ENCODE measurements around the gene IFITM10.

IFITM10 gene

GRCh38 chr11:1780700-1781592, 30.6 kb upstream of the IFITM10 start:
- Mint-ChIP-seq H3K4me3 (no peak overlapping the region), H3K9me3 (no peaks in the 10 kb centered on the region), H3K27me3 (peaks cover 13% of the 10 kb centered on the region), H3K36me3 (no peaks in the 10 kb centered on the region), H3K4me1 (peaks cover 30% of the 10 kb centered on the region), H3K27ac (peak overlapping the region; percentile 54)
- peak; percentile 55 for ATAC-seq

GRCh38 chr11:1779806-1780699, 29.7 kb upstream of the IFITM10 start:
- Mint-ChIP-seq H3K27ac (peak overlapping the region; percentile 54), H3K9me3 (no peaks in the 10 kb centered on the region), H3K36me3 (no peaks in the 10 kb centered on the region), H3K4me3 (no peak overlapping the region), H3K27me3 (peaks cover 16% of the 10 kb centered on the region), H3K4me1 (peaks cover 30% of the 10 kb centered on the region)
- no peak for ATAC-seq

- Mint-ChIP-seq H3K27ac (no peak overlapping the region), H3K9me3 (no peaks in the 10 kb centered on the region), H3K27me3 (peaks cover 25% of the 10 kb centered on the region), H3K36me3 (no peaks in the 10 kb centered on the region), H3K4me1 (peaks cover 30% of the 10 kb centered on the region), H3K4me3 (no peak overlapping the region)
- ATAC-seq, result no peak
Observed at GRCh38 chr11:1779034-1779805, 28.8 kb upstream of the IFITM10 start.

GRCh38 chr11:1778141-1778911, 27.9 kb upstream of the IFITM10 start:
- peaks cover 30% of the 10 kb centered on the region for H3K4me1 Mint-ChIP-seq
- no peak for ATAC-seq

GRCh38 chr11:1777737-1778136, 27.3 kb upstream of the IFITM10 start:
- H3K27ac Mint-ChIP-seq, result no peak overlapping the region
- H3K27me3 Mint-ChIP-seq, result peaks cover 40% of the 10 kb centered on the region
- no peaks in the 10 kb centered on the region for H3K36me3 Mint-ChIP-seq
- peaks cover 31% of the 10 kb centered on the region for H3K4me1 Mint-ChIP-seq
- no peaks in the 10 kb centered on the region for H3K9me3 Mint-ChIP-seq
- no peak for ATAC-seq
- no peak overlapping the region for H3K4me3 Mint-ChIP-seq

More at GRCh38 chr11:1778141-1778911, 27.9 kb upstream of the IFITM10 start:
- no peak overlapping the region for H3K27ac Mint-ChIP-seq
- H3K9me3 Mint-ChIP-seq, result no peaks in the 10 kb centered on the region
- no peak overlapping the region for H3K4me3 Mint-ChIP-seq
- no peaks in the 10 kb centered on the region for H3K36me3 Mint-ChIP-seq
- H3K27me3 Mint-ChIP-seq, result peaks cover 34% of the 10 kb centered on the region

GRCh38 chr11:1776944-1777715, 26.7 kb upstream of the IFITM10 start:
- Mint-ChIP-seq H3K9me3 (no peaks in the 10 kb centered on the region), H3K36me3 (no peaks in the 10 kb centered on the region), H3K27me3 (peaks cover 46% of the 10 kb centered on the region), H3K27ac (no peak overlapping the region), H3K4me1 (peaks cover 31% of the 10 kb centered on the region), H3K4me3 (no peak overlapping the region)
- no peak for ATAC-seq

- H3K27ac Mint-ChIP-seq, result no peak overlapping the region
- no peaks in the 10 kb centered on the region for H3K9me3 Mint-ChIP-seq
- H3K36me3 Mint-ChIP-seq, result no peaks in the 10 kb centered on the region
- H3K4me3 Mint-ChIP-seq, result no peak overlapping the region
- peaks cover 29% of the 10 kb centered on the region for H3K4me1 Mint-ChIP-seq
- H3K27me3 Mint-ChIP-seq, result peaks cover 49% of the 10 kb centered on the region
- no peak for ATAC-seq
Observed at GRCh38 chr11:1776331-1776851, 26.0 kb upstream of the IFITM10 start.

- no peaks in the 10 kb centered on the region for H3K9me3 Mint-ChIP-seq
- no peaks in the 10 kb centered on the region for H3K36me3 Mint-ChIP-seq
- no peak for ATAC-seq
- peaks cover 60% of the 10 kb centered on the region for H3K27me3 Mint-ChIP-seq
- no peak overlapping the region for H3K4me3 Mint-ChIP-seq
- H3K4me1 Mint-ChIP-seq, result peaks cover 14% of the 10 kb centered on the region
- H3K27ac Mint-ChIP-seq, result no peak overlapping the region
Observed at GRCh38 chr11:1774886-1775285, 24.5 kb upstream of the IFITM10 start.

- H3K36me3 Mint-ChIP-seq, result no peaks in the 10 kb centered on the region
- no peak for ATAC-seq
- no peak overlapping the region for H3K4me3 Mint-ChIP-seq
- H3K9me3 Mint-ChIP-seq, result no peaks in the 10 kb centered on the region
- no peak overlapping the region for H3K27ac Mint-ChIP-seq
- peaks cover 12% of the 10 kb centered on the region for H3K4me1 Mint-ChIP-seq
- peaks cover 64% of the 10 kb centered on the region for H3K27me3 Mint-ChIP-seq
Observed at GRCh38 chr11:1773994-1774550, 23.7 kb upstream of the IFITM10 start.

- ATAC-seq, result no peak
- Mint-ChIP-seq H3K4me3 (no peak overlapping the region), H3K36me3 (no peaks in the 10 kb centered on the region), H3K9me3 (no peaks in the 10 kb centered on the region), H3K27me3 (peaks cover 64% of the 10 kb centered on the region), H3K4me1 (peaks cover 13% of the 10 kb centered on the region), H3K27ac (peak overlapping the region; percentile 60)
Observed at GRCh38 chr11:1773131-1773993, 23.0 kb upstream of the IFITM10 start.

GRCh38 chr11:1772270-1773130, 22.1 kb upstream of the IFITM10 start:
- ATAC-seq, result peak; percentile 20

GRCh38 chr11:1771700-1772099, 21.3 kb upstream of the IFITM10 start:
- H3K27ac Mint-ChIP-seq, result peak overlapping the region; percentile 60
- peaks cover 56% of the 10 kb centered on the region for H3K27me3 Mint-ChIP-seq

More at GRCh38 chr11:1772270-1773130, 22.1 kb upstream of the IFITM10 start:
- Mint-ChIP-seq H3K27ac (peak overlapping the region; percentile 60), H3K27me3 (peaks cover 64% of the 10 kb centered on the region), H3K36me3 (no peaks in the 10 kb centered on the region), H3K4me3 (no peak overlapping the region), H3K4me1 (peaks cover 20% of the 10 kb centered on the region), H3K9me3 (no peaks in the 10 kb centered on the region)

More at GRCh38 chr11:1771700-1772099, 21.3 kb upstream of the IFITM10 start:
- no peak for ATAC-seq
- peaks cover 20% of the 10 kb centered on the region for H3K4me1 Mint-ChIP-seq
- H3K36me3 Mint-ChIP-seq, result no peaks in the 10 kb centered on the region
- no peak overlapping the region for H3K4me3 Mint-ChIP-seq
- H3K9me3 Mint-ChIP-seq, result no peaks in the 10 kb centered on the region
